Breast epithelium (tissue), 4 donors: ENCODE data around the gene ACTN2. TPM values are rescaled to one million over a fixed set of nuclear protein-coding genes. Genes with fewer than 3 reads are reported as not detected.

Experiments
- DNase-seq, 2 donors: peaks; one replicate each; pipeline ENCODE4 v3.0.0-alpha.2; 2019; ENCODE audit warnings: low spot score in 2 of 2
- H3K27ac ChIP-seq, 2 donors: fragments of 200-600 bp; sonication (generic) in 1 of 2; one replicate each; pipeline ENCODE4 v1.5.1; 2016 to 2019; ENCODE audit warnings: mild to moderate bottlenecking in 1 of 2
- H3K27me3 ChIP-seq, 2 donors: fragments of 200-600 bp; sonication (generic) in 1 of 2; one replicate each; pipeline versions ENCODE4 v1.5.1 to v1.6.0; 2017 to 2019; ENCODE audit warnings: control low read depth in 1 of 2, mild to moderate bottlenecking in 1 of 2
- H3K36me3 ChIP-seq: fragments of 200-600 bp; one replicate; pipeline ENCODE4 v1.5.1; 2019
- H3K4me1 ChIP-seq, 2 donors: fragments of 200-600 bp; sonication (generic); one replicate each; pipeline ENCODE4 v1.5.1; 2016 to 2019; ENCODE audit warnings: control low read depth in 1 of 2
- H3K4me3 ChIP-seq, 3 donors: fragments of 200-600 bp; sonication (generic); 1 replicate in 2 of 3; 2 replicates in 1 of 3; pipeline ENCODE4 v1.5.1; 2016 to 2019; ENCODE audit warnings: mild to moderate bottlenecking in 3 of 3, moderate library complexity in 2 of 3
- H3K9me3 ChIP-seq, 2 donors: fragments of 200-600 bp; sonication (generic) in 1 of 2; one replicate each; pipeline ENCODE4 v1.5.1; 2016 to 2019; ENCODE audit warnings: control low read depth in 1 of 2
- CTCF ChIP-seq, 3 donors: fragments of 450-650 bp; IDR thresholded peaks; one replicate each; pipeline ENCODE4 v1.5.1; 2016 to 2017; ENCODE audit warnings: antibody characterized with exemption in 3 of 3, mild to moderate bottlenecking in 3 of 3, moderate library complexity in 3 of 3
- POLR2A ChIP-seq: fragments of 450-650 bp; IDR thresholded peaks from one replicate; pipeline ENCODE4 v1.6.1; 2016; ENCODE audit warnings: antibody characterized with exemption, mild to moderate bottlenecking, moderate library complexity
- POLR2AphosphoS5 ChIP-seq, 3 donors: sonication (generic); formaldehyde crosslinking; IDR thresholded peaks; one replicate each; pipeline ENCODE4 v1.6.1; 2017; ENCODE audit warnings: antibody characterized with exemption in 3 of 3
- intact Hi-C: fragments of 100-400 bp; cut with DNase I; formaldehyde crosslinking; loops from one replicate; pipeline ENCODE4 v1.15.1; 2023; ENCODE audit warnings: low total_unique reads
- total RNA-seq, 3 donors: library from RNA; depleted of rRNA; stranded (reverse); fragments of >200 nt; gene quantifications; one replicate each; pipeline ENCODE4 v1.1.0, GENCODE V29; 2016

Gene ACTN2
- total RNA-seq, 3 donors from 2014 or later = 0.48 TPM; not detected in 2

GRCh38 chr1:236802264-236802663 is 116.0 kb downstream of the ACTN2 start:
- Histone ChIP-seq H3K4me1 (no peaks in the 10 kb centered on the region), H3K4me3 (no peak overlapping the region), H3K9me3 (no peaks in the 10 kb centered on the region), H3K27me3 (no peaks in the 10 kb centered on the region), H3K27ac (no peak overlapping the region), H3K36me3 (no peaks in the 10 kb centered on the region)
- intact Hi-C loops = no loop called here
- no peak for DNase-seq
- no peak for TF ChIP-seq POLR2A
- no peak for TF ChIP-seq CTCF (IDR thresholded peaks at IDR 0.05)
- no peak for TF ChIP-seq POLR2AphosphoS5 (IDR thresholded peaks at IDR 0.05)

GRCh38 chr1:236806634-236807033 is 120.3 kb downstream of the ACTN2 start:
- H3K27ac ChIP-seq = no peak overlapping the region
- no peak for DNase-seq
- H3K27me3 ChIP-seq = no peaks in the 10 kb centered on the region
- no peak for TF ChIP-seq POLR2AphosphoS5 (IDR thresholded peaks at IDR 0.05)
- no peak for TF ChIP-seq CTCF (IDR thresholded peaks at IDR 0.05)
- no peak for TF ChIP-seq POLR2A
- intact Hi-C loops = no loop called here
- no peaks in the 10 kb centered on the region for H3K9me3 ChIP-seq
- H3K4me1 ChIP-seq = no peaks in the 10 kb centered on the region
- no peak overlapping the region for H3K4me3 ChIP-seq
- H3K36me3 ChIP-seq = peaks cover under 1% of the 10 kb centered on the region

GRCh38 chr1:236808005-236808404 is 121.7 kb downstream of the ACTN2 start:
- H3K27ac ChIP-seq = no peak overlapping the region
- H3K27me3 ChIP-seq = no peaks in the 10 kb centered on the region
- H3K9me3 ChIP-seq = no peaks in the 10 kb centered on the region
- TF ChIP-seq POLR2AphosphoS5 (IDR thresholded peaks at IDR 0.05) = no peak
- H3K36me3 ChIP-seq = peaks cover 7% of the 10 kb centered on the region
- H3K4me1 ChIP-seq = no peaks in the 10 kb centered on the region
- intact Hi-C loops = no loop called here
- no peak overlapping the region for H3K4me3 ChIP-seq
- no peak for DNase-seq

- no peak for DNase-seq
- no peak for TF ChIP-seq POLR2AphosphoS5 (IDR thresholded peaks at IDR 0.05)
- no peak for TF ChIP-seq CTCF (IDR thresholded peaks at IDR 0.05)
- no peak for TF ChIP-seq POLR2A
- Histone ChIP-seq H3K27ac (no peak overlapping the region), H3K4me1 (no peaks in the 10 kb centered on the region), H3K9me3 (no peaks in the 10 kb centered on the region), H3K36me3 (peaks cover 13% of the 10 kb centered on the region), H3K27me3 (no peaks in the 10 kb centered on the region), H3K4me3 (no peak overlapping the region)
- intact Hi-C loops = no loop called here
These were observed 122.3 kb downstream of the ACTN2 start for GRCh38 chr1:236808564-236809130.

- H3K27ac ChIP-seq = no peak overlapping the region
- intact Hi-C loops = no loop called here
- no peaks in the 10 kb centered on the region for H3K9me3 ChIP-seq
- H3K4me1 ChIP-seq = no peaks in the 10 kb centered on the region
- no peak for DNase-seq
- TF ChIP-seq POLR2AphosphoS5 (IDR thresholded peaks at IDR 0.05) (no peak), POLR2A (no peak), CTCF (IDR thresholded peaks at IDR 0.05) (no peak)
- H3K36me3 ChIP-seq = peaks cover 13% of the 10 kb centered on the region
- no peaks in the 10 kb centered on the region for H3K27me3 ChIP-seq
- no peak overlapping the region for H3K4me3 ChIP-seq
These were observed 122.8 kb downstream of the ACTN2 start for GRCh38 chr1:236809148-236809547.

- Histone ChIP-seq H3K27me3 (no peaks in the 10 kb centered on the region), H3K9me3 (no peaks in the 10 kb centered on the region), H3K4me1 (no peaks in the 10 kb centered on the region), H3K4me3 (no peak overlapping the region), H3K36me3 (peaks cover 13% of the 10 kb centered on the region), H3K27ac (no peak overlapping the region)
- DNase-seq = no peak
- intact Hi-C loops = no loop called here
- TF ChIP-seq CTCF (IDR thresholded peaks at IDR 0.05) (no peak), POLR2AphosphoS5 (IDR thresholded peaks at IDR 0.05) (no peak), POLR2A (no peak)
These were observed 123.7 kb downstream of the ACTN2 start for GRCh38 chr1:236810018-236810417.
